Gastroesophageal sphincter (tissue), 3 donors: ENCODE results near the gene KLK3.

Experiments used
- POLR2A ChIP-seq, 2 donors: fragments of 450-650 bp; IDR thresholded peaks; one replicate each; pipeline ENCODE4 v1.6.1; 2017; ENCODE audit warnings: antibody characterized with exemption in 2 of 2, mild to moderate bottlenecking in 2 of 2, moderate library complexity in 1 of 2
- POLR2AphosphoS5 ChIP-seq: sonication (generic); formaldehyde crosslinking; IDR thresholded peaks from one replicate; pipeline ENCODE4 v1.6.1; 2017; ENCODE audit warnings: antibody characterized with exemption
- TF ChIP-seq, protein P1 (sequence below), 4 experiments: fragments of 200-600 bp in 2 of 4; fragments of 450-650 bp in 2 of 4; sonication (generic) in 1 of 4; IDR thresholded peaks; one replicate each; pipeline ENCODE4 v1.5.1; 2017 to 2019; ENCODE audit warnings: antibody characterized with exemption in 4 of 4, mild to moderate bottlenecking in 2 of 4, moderate library complexity in 2 of 4

DNA sequence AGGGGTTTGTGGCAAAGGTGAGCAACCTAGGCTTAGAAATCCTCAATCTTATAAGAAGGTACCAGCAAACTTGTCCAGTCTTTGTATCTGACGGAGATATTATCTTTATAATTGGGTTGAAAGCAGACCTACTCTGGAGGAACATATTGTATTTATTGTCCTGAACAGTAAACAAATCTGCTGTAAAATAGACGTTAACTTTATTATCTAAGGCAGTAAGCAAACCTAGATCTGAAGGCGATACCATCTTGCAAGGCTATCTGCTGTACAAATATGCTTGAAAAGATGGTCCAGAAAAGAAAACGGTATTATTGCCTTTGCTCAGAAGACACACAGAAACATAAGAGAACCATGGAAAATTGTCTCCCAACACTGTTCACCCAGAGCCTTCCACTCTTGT is 14.8 kb downstream of the KLK3 start:
- TF ChIP-seq, protein P1, sequence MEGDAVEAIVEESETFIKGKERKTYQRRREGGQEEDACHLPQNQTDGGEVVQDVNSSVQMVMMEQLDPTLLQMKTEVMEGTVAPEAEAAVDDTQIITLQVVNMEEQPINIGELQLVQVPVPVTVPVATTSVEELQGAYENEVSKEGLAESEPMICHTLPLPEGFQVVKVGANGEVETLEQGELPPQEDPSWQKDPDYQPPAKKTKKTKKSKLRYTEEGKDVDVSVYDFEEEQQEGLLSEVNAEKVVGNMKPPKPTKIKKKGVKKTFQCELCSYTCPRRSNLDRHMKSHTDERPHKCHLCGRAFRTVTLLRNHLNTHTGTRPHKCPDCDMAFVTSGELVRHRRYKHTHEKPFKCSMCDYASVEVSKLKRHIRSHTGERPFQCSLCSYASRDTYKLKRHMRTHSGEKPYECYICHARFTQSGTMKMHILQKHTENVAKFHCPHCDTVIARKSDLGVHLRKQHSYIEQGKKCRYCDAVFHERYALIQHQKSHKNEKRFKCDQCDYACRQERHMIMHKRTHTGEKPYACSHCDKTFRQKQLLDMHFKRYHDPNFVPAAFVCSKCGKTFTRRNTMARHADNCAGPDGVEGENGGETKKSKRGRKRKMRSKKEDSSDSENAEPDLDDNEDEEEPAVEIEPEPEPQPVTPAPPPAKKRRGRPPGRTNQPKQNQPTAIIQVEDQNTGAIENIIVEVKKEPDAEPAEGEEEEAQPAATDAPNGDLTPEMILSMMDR (IDR thresholded peaks at IDR 0.05): no peak
- no peak for TF ChIP-seq POLR2AphosphoS5
- no peak for TF ChIP-seq POLR2A (IDR thresholded peaks at IDR 0.05)
